Cortex of kidney (tissue), 1 donor: ENCODE data around the gene PBX1.
"Not testable (repeated sequence)": the region's sequence is repeated elsewhere in the genome, so short reads cannot be mapped to it uniquely, and the experiment has no call there.

Experiments used
- DNase-seq: peaks from one replicate; lab custom pipeline; 2025; lab: John Stamatoyannopoulos, UW

PBX1 gene

GRCh38 chr1:164640686-164641352, 81.8 kb downstream of the PBX1 start:
- no peak for DNase-seq

DNA sequence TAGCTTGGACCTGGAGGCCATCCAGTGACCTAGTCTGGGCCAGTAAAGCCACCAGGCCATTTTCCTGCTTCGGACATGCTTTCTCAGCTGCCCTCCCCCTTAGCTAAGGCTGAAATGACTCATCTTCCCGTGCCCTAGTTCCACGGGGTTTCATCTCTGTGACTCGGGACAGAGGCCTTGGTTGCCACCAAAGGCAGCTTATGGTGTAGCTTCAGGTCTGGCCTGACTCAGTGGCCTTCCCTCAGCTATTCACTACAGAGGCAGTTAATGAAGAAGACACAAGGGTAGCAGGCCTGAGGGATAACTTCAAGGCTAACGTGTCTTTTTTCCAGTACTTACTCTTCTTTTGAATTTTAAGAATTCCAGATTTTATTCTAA, 82.4 kb downstream of the PBX1 start:
- DNase-seq = no peak

- DNase-seq = no peak
These were observed 84.0 kb downstream of the PBX1 start for GRCh38 chr1:164643018-164643417.

- no peak for DNase-seq
These were observed 85.3 kb downstream of the PBX1 start for GRCh38 chr1:164644268-164644667.

DNA sequence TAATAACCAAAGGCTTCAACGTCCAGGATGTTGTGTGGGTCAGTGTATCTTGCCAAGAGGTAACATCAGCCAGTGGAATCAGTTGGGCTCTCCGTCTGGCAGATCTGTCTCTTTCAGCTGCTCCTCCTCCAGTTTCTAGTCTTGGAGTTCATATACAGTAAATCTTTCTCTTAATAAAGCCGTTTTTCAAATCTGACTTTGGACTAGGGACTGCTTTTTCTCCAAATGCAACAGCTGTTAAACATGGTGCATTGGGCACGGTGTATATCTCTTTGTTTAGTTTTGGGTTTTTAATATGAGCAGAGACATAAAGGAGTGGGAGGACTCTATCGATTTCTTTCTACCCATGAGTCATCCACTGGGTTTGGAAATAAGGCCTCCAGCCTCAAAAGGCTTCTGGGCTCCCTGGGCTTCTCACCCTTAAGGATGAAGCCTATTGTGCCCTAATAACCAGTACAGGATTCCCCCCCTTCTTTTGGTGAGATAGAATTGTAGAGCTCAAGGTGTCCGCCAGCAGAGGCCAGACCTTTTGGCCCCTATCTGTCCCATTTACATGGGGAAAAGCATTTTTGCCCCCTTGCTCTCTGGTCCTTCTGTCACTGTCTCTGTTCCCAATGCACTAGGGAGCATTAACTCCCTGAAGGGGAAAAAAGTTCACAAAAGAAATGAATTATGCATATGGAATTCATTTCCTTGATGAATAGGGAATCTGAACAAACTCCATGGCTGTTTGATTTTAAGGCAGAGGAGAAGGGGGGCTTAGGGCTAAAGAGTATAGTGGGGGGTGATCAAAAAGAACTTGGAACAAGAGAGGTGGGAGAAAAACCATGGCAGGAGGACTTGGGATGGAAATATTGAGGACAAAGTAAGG, 86.0 kb downstream of the PBX1 start:
- no peak for DNase-seq

DNA sequence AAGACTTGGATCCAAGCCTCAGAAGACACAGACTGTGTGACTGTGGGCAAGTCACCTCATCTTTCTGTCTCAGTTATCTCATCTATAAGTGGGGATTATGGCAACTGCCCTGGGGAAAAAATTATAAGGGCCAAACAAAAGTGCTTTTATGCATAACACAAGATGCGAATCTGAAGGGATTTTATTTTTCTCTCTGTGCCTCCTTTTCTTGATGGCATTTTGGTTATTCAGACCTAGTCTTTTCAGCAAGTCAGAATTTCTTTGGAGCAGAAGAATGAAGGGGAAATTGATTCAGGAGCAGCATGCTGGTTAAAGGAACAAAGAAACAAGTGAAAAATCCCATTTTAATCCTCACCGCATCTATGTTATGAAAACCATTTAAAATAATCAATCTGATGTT, 86.9 kb downstream of the PBX1 start:
- DNase-seq = no peak

- DNase-seq = no peak
These were observed 88.2 kb downstream of the PBX1 start for GRCh38 chr1:164647211-164647610.

- no peak for DNase-seq
These were observed 89.7 kb downstream of the PBX1 start for GRCh38 chr1:164648636-164649035.

- no peak for DNase-seq
These were observed 90.2 kb downstream of the PBX1 start for GRCh38 chr1:164649146-164649545.

DNA sequence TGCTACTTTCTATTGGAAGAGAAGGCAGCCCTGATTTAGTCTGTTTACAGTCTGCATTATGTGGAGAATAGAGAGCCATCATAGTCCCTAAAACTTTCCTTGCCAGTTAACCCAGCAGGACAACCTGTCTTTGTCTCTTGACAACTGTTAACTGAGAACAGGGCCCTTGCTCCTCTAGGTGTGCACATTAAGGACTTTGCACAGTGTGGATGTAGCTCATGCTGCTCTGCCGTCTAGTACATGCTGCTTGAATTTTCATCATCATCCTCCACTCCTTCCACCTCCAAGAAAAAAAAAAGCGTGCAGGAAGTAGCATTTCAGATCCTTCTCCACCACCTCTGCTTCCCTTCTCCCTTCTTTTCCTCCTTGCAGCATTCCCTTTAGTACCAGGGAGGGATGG, 91.5 kb downstream of the PBX1 start:
- DNase-seq = no peak

- DNase-seq = no peak
These were observed 92.5 kb downstream of the PBX1 start for GRCh38 chr1:164651351-164651951.

- DNase-seq = not testable (repeated sequence)
These were observed 94.0 kb downstream of the PBX1 start for GRCh38 chr1:164652969-164653368.

GRCh38 chr1:164653705-164654104, 94.7 kb downstream of the PBX1 start:
- DNase-seq = no peak

DNA sequence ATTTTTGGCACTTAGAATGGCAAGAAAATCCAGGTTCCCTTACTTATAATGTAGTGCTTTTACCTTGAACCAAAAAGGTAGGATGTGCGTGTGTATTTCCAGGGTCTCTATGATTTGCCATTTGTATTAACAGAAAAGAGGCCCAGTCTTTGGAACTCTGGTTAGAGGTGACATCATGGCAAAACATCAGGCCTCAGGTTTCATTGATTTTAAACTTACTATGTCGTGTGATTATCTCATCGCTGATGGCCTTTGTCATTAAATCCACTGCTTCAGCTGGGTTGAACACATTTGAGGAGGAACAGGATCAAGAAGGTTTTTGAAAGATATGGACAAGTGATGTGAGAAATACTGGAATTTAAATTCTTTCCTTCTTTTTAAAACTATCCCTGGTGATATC, 95.2 kb downstream of the PBX1 start:
- no peak for DNase-seq

DNA sequence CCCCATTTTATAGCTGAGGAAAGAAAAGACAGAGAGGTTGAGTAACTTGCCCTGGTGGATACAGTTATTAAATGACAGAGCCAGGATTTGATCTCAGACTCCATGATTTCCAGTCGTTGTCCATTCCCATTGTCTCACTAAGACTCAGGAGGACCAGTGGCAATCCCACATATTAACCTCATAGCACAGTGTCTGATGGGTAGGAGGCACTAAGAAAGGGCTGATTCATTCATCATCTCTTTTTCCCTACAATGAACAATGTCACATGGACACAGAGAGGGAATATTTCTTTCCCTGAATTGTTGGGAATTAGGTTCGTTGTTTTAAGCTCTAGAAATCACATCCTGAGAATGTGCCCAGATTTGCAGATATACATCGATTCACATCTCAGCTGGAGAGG, 99.9 kb downstream of the PBX1 start:
- DNase-seq = no peak

- DNase-seq = no peak
These were observed 100.8 kb downstream of the PBX1 start for GRCh38 chr1:164659621-164660411.

GRCh38 chr1:164660412-164660772, 101.4 kb downstream of the PBX1 start:
- DNase-seq = no peak

DNA sequence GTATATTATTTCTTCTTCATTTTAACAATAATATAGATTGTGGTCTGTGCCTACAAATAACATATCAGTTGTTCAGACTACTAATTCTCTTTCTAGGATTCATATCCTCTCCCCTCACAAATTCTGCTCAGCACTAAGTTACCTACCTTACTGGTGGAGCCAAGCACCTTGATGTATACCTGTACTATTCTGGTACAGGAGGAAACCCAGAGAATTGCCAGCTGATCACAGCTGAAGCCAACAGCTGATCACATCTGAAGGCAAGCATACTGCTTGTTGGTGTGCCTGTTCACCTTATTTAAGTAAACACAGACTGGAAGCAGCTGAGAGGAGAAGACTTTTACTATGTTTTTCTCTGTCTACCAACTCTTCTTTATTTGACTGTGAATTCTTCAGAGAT, 101.8 kb downstream of the PBX1 start:
- no peak for DNase-seq

GRCh38 chr1:164662462-164662861, 103.5 kb downstream of the PBX1 start:
- DNase-seq = no peak

DNA sequence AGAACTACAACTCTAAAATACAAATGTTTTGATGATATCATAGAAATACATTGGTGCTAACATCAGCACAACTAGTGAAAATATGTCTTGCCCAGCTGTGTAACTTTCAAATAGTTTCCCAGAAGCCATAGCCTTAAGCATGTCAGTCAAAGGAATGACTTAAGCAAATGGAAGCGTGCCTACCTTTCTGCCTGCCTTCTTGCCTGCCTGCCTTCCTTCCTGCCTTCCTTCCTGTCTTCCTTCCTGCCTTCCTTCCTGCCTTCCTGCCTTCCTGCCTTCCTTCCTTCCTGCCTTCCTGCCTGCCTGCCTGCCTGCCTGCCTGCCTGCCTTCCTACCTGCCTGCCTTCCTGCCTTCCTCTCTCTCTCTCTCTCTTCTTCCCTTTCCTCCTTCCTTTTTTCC, 104.0 kb downstream of the PBX1 start:
- DNase-seq = no peak

GRCh38 chr1:164664127-164664526, 105.1 kb downstream of the PBX1 start:
- DNase-seq = no peak

DNA sequence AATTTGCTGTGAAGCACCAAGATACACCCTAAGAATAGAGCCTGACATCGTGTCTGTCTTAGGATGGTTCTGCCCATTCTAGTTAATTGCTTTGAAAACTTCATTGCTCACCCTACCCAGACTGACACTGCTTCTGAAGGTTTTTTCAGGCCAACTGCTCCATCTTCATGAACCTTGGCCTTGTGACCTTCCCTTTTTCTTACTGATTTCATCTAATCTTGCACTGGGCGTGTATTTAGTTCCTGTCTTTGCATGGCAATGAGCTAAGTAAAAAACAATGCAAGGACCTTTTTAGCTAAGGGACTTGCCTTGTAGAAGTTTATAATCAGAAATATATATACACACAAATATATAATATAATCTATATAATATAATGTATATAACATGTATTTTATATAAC, 108.0 kb downstream of the PBX1 start:
- no peak for DNase-seq
